ENCODE results near the gene TLE1. TPM values are rescaled to one million over a fixed set of nuclear protein-coding genes. Genes with fewer than 3 reads are reported as not detected.
A peak's percentile ranks its signal among the peaks of the same experiment; 100 is the strongest.

The TLE1 gene
- total RNA-seq, 1 donor from 2014 or later = 16.3 TPM

- intact Hi-C loops (cut with micrococcal nuclease) = no loop called here
- CTCF ChIA-PET = no interaction called here
These were observed 84.8 kb downstream of the TLE1 start for GRCh38 chr9:81604306-81605169.

DNA sequence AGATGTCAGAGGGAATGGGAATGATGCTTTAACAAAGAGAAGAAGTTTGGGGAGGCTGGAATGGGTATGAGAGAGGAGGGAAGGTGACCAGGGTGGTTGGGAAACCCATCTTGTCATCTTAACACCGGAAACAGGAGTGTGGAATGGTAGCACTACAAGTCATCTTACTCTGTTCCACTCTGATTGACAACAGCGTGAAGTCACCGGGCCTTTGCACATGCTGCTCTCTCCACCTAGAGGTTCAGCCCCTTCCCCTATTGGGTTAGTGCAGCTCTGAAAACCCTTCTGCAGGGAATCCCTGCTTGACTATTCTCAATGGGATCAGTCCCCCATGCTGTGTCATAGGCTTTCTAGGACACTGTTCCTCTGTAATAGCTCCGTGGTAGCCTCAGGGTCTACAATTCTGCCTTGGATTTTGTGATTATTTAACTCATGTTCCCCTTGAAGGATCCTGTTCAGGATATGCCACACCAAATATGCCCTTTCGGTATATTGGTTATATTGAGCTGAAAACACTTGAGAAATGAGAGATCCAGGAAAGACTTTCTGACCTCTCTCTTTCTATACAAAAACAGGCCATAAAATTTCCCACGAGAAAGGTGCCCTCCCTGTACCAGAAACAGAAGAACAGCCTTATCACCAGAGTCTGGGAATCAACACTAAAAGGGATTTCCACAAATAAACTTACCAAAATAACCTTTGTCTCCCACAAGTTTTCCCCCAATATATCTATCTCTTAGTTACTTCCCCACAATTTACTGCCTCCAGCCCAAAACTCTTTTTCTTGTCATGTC is 86.3 kb downstream of the TLE1 start:
- Mint-ChIP-seq H3K4me1 (peaks cover 39% of the 10 kb centered on the region), H3K36me3 (ENCODE audit: low read depth) (peaks cover 69% of the 10 kb centered on the region), H3K27ac (no peak overlapping the region), H3K27me3 (no peaks in the 10 kb centered on the region), H3K4me3 (no peak overlapping the region), H3K9me3 (no peaks in the 10 kb centered on the region)
- ATAC-seq (ENCODE audit: low read depth) (no peak), DNase-seq (no peak)
- TF ChIP-seq CTCF (IDR thresholded peaks at IDR 0.05) = no peak
- CTCF ChIA-PET = interaction anchor here (0.6 kb wide), 1 partner anchor 8 kb away, joined by 3 read pairs; no protein-coding TSS in a partner anchor
- intact Hi-C loops (cut with micrococcal nuclease) = no loop called here
- POLR2A ChIA-PET = interaction anchor here (1.1 kb wide), 1 partner anchor 10 kb away, joined by 3 read pairs; no protein-coding TSS in a partner anchor

More at GRCh38 chr9:81604306-81605169, 84.8 kb downstream of the TLE1 start:
- Mint-ChIP-seq H3K4me3 (no peak overlapping the region), H3K4me1 (peaks cover 29% of the 10 kb centered on the region), H3K36me3 (ENCODE audit: low read depth) (peaks cover 77% of the 10 kb centered on the region), H3K27ac (no peak overlapping the region), H3K27me3 (no peaks in the 10 kb centered on the region), H3K9me3 (no peaks in the 10 kb centered on the region)
- POLR2A ChIA-PET = interaction anchor here (1.1 kb wide), 1 partner anchor 12 kb away, joined by 3 read pairs; no protein-coding TSS in a partner anchor
- no peak for ATAC-seq (ENCODE audit: low read depth)
- DNase-seq = no peak
- no peak for TF ChIP-seq CTCF (IDR thresholded peaks at IDR 0.05)

- POLR2A ChIA-PET = no interaction called here
- intact Hi-C loops (cut with micrococcal nuclease) = no loop called here
- Mint-ChIP-seq H3K9me3 (no peaks in the 10 kb centered on the region), H3K36me3 (ENCODE audit: low read depth) (peaks cover 61% of the 10 kb centered on the region), H3K27ac (peak overlapping the region; percentile 3), H3K4me1 (peaks cover 50% of the 10 kb centered on the region), H3K4me3 (no peak overlapping the region), H3K27me3 (no peaks in the 10 kb centered on the region)
- ATAC-seq (ENCODE audit: low read depth) (peak; percentile 46), DNase-seq (no peak)
- CTCF ChIA-PET = no interaction called here
- TF ChIP-seq CTCF (IDR thresholded peaks at IDR 0.05) = no peak
These were observed 87.4 kb downstream of the TLE1 start for GRCh38 chr9:81601639-81602623.

GRCh38 chr9:81600631-81601030 is 88.7 kb downstream of the TLE1 start:
- H3K4me3 Mint-ChIP-seq = no peak overlapping the region
- no peaks in the 10 kb centered on the region for H3K27me3 Mint-ChIP-seq
- DNase-seq = no peak
- H3K36me3 Mint-ChIP-seq (ENCODE audit: low read depth) = peaks cover 58% of the 10 kb centered on the region
- ChIA-PET POLR2A (interaction anchor here (0.6 to 0.7 kb wide), 3 partner anchors 63 to 1800 kb away, joined by 3 to 6 read pairs (median 4); no protein-coding TSS in a partner anchor), CTCF (interaction anchor here (1.3 kb wide), 1 partner anchor 86 kb away, joined by 3 read pairs; no protein-coding TSS in a partner anchor)
- no peak for ATAC-seq (ENCODE audit: low read depth)
- H3K4me1 Mint-ChIP-seq = peaks cover 63% of the 10 kb centered on the region
- no peak overlapping the region for H3K27ac Mint-ChIP-seq
- no peaks in the 10 kb centered on the region for H3K9me3 Mint-ChIP-seq
- intact Hi-C loops (cut with micrococcal nuclease) = no loop called here
- no peak for TF ChIP-seq CTCF (IDR thresholded peaks at IDR 0.05)

Measured in activated B cell treated with CpG ODN at 0.5 μM for 24 hours (primary cell).